ENCODE results near the gene CKAP2. TPM values are rescaled to one million over a fixed set of nuclear protein-coding genes. Genes with fewer than 3 reads are reported as not detected.
"Not testable (repeated sequence)": the region's sequence is repeated elsewhere in the genome, so short reads cannot be mapped to it uniquely, and the experiment has no call there.

Gene CKAP2
- total RNA-seq, 1 experiment from 2014 or later = 42.1 TPM

DNA sequence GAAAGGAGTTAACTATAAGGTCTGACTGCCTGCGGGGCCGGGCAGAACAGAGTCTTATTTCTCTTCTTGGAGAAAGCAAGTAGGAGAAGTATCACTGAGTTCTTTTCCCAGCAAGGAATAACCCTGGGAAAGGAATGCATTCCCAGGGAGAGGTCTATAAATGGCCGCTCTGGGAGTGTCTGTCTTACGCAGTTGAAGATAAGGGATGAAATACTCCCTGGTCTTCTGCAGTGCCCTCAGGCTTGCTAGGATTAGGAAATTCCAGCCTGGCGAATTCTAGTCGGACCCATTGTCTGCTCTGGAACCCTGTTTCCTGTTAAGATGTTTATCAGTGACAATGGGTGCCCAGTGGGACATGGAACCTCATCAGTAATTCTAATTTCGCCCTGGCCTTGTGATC, 47.0 kb downstream of the CKAP2 start:
- DNase-seq, H3K36me3 ChIP-seq, H3K4me3 ChIP-seq, H3K9me3 ChIP-seq, H3K27me3 ChIP-seq: not testable (repeated sequence)

DNA sequence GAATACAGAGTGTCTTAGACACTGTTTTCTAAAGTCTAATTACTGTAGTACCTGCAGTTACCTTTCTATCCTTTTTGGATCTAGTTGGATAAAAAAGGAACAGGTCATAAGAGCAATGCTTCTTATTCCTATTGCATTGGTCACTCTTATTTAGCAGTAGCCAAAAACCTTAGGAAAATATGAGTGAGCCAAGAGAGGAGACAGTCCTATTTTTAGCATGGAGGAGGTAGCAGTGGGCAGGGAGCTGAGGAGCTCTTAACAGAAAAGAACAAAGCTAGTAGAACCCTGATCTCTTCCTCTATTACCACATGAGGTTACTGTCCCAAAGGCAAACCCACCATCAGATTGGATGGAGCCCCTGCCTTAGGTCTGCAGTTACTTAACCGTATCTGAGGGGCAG, 50.6 kb downstream of the CKAP2 start:
- not testable (repeated sequence) for H3K36me3 ChIP-seq, H3K9me3 ChIP-seq, H3K27me3 ChIP-seq, DNase-seq, H3K4me3 ChIP-seq

DNA sequence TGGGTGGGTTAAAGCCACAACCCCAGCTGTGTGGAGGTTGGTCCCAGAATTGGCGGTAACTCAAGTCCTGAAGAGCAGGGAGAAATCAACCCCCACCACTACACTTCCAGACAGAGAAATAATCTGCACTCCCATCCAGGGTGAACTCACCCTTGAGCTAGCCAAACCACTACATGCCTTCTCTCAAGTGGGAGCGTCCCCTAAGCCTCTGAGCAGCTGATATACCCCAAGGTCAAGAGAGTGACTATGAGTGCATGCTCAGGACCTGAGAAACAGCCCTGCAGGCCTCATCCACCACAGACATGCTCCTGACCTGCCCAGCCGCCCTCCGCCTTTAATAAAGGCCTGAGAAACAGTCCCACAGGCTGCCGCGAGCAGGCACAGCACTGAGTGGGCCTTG, 54.3 kb downstream of the CKAP2 start:
- H3K9me3 ChIP-seq, H3K36me3 ChIP-seq, H3K27me3 ChIP-seq, H3K4me3 ChIP-seq, DNase-seq: not testable (repeated sequence)

DNA sequence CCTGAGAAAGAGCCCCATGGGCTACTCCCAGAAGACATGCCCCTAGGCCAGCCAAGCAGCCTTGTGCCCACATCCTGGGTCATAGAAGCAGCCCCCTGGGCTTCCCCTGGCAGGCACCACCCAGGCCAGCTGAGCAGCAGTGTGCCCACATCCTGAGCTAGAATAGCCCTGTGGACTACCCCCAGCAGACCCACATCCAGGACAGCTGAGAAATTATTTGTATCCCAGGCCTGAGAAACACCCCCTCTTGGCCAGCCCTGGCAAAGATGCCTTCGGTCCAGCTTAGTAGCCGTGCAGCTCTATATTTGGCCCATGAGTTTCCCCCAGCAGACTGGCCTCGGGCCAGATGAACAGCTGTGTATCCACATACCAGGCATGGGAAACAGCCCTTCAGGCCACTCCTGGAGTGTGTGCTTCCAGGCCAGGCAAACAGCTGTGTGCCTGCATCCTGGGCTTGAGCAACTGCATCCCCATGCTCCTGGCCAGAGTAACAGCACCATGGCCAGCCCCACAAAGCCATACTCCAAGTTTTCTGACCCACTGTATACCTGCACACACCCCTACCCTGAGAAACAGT, 55.0 kb downstream of the CKAP2 start:
- not testable (repeated sequence) for DNase-seq

DNA sequence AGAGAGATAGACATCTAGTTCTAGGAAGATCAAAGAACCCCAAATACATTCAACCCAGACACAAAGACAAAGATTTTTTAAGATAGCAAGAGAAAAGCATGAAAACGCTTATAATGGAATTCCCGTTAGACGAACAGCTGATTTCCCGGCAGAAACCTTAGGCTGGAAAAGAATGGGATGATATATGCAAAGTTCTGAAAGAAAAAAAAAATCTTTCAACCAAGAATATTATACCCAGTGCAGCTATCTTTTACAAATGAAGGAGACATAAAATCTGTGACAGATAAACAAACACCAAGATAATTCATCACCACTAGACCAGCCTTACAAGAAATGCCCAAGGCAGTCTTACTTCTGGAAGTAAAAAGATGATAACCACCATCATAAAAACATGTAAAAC, 56.3 kb downstream of the CKAP2 start:
- not testable (repeated sequence) for H3K36me3 ChIP-seq, H3K27me3 ChIP-seq, H3K4me3 ChIP-seq, DNase-seq, H3K9me3 ChIP-seq

More for the DNA sequence above, 55.0 kb downstream of the CKAP2 start:
- H3K9me3 ChIP-seq, H3K36me3 ChIP-seq, H3K4me3 ChIP-seq, H3K27me3 ChIP-seq: not testable (repeated sequence)

DNA sequence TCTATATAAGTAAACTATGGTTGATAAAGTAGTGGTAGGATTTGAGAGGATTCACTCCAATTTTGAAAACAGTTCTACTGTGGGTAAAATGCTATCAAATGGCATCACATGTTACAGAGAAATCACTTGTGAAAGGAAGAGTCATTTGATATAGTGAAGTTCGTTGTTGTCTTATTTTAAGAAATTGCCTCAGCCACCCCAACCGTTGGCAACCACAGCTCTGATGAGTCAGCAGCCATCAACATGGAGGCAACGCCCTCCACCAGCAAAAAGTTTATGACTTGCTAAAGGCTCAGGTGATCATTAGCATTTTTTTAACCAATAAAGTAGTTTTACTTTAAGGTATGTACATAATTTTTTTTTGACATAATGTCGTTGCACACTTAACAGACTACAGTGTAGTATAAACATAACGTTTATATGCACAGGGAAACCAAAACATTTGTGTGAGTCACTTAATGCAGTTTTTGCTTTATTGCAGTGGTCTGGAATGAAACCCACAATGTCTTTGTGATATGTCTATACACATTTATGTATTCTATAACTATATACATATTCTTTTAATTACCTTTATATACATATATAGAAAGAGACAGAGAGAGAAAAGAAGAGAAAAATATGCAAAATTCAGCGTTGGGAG, 58.8 kb downstream of the CKAP2 start:
- H3K36me3 ChIP-seq, H3K27me3 ChIP-seq, H3K9me3 ChIP-seq, H3K4me3 ChIP-seq: not testable (repeated sequence)
- DNase-seq = peak; percentile 73

DNA sequence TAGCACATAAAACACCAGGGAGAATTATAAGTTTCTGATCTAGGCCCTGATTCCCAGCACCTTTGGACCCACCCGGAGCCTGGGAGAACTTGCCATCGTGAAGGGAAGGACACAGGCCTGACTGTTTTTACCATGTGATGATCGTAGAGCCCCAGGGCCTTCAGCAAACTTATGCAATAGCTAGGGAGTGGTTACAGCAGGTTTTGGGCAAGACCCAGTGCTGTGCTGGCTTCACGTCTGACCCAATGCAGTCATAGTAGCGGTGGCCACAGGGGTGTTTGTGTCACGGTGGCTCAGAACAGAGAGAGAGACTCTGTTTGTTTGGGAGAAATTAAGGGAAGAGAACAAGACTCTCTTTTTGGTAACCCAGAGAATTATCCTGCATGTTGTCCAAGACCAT, 68.0 kb downstream of the CKAP2 start:
- not testable (repeated sequence) for H3K27me3 ChIP-seq, DNase-seq, H3K4me3 ChIP-seq

More for the DNA sequence above, 68.0 kb downstream of the CKAP2 start:
- not testable (repeated sequence) for H3K36me3 ChIP-seq, H3K9me3 ChIP-seq

Other genes starting within 250 kb of the CKAP2 start
- gene THSD1, start 49.3 kb upstream of the CKAP2 start, total RNA-seq (2014; rRNA removed; shearing (Covaris generic); ENCODE audit: low replicate concordance) = 11.3 and 17.9 TPM in 2 replicates
- gene VPS36, start 4.8 kb upstream of the CKAP2 start, total RNA-seq (2014; rRNA removed; shearing (Covaris generic); ENCODE audit: low replicate concordance) = 9.7 and 18.2 TPM in 2 replicates
- 0.33 TPM in 1 of 2 replicates, not detected in the other for gene HNRNPA1L2, start 187.0 kb downstream of the CKAP2 start, total RNA-seq (2014; rRNA removed; shearing (Covaris generic); ENCODE audit: low replicate concordance)
- gene SUGT1, start 197.4 kb downstream of the CKAP2 start, total RNA-seq (2014; rRNA removed; shearing (Covaris generic); ENCODE audit: low replicate concordance) = 34.3 and 73.2 TPM in 2 replicates